ENCODE measurements around the gene KIAA1671. TPM values are rescaled to one million over a fixed set of nuclear protein-coding genes. Genes with fewer than 3 reads are reported as not detected.

KIAA1671 gene
- polyA plus RNA-seq, 1 of the 3 experiments (the other 2 are of a cell fraction), result 7.4 TPM

DNA sequence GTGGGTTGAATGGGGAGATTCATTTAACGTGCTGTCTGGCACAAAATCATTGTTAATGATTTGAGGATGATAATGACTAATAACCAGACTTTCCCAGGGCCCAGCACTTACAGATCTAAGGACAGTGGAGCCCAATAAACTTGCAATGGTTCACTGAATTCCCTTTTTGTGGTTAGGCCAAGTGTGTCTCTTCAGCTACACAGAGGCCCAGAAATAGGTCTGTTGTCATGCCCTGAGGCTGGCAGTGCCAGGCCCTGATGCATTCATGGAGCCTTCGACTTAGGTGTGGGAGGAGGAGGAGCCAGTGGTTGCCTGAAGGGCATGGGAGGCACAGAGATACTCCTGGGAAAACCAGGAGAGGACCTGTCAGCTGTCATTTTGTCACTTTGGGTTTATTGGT, 56.1 kb downstream of the KIAA1671 start:
- Histone ChIP-seq H3K4me2 (no peak overlapping the region), H3K9ac (no peak overlapping the region), H3K36me3 (replicated peaks in 1 of 2; ENCODE audit: control insufficient read depth in 1 of 2, insufficient read depth in 2 of 2, low read length in 1 of 2) (no peaks in the 10 kb centered on the region), H3K9me3 (no peaks in the 10 kb centered on the region), H4K20me1 (ENCODE audit: insufficient read depth) (no peaks in the 10 kb centered on the region; the same call in 1 of the 2 replicates), H3K4me1 (ENCODE audit: control insufficient read depth in 1 of 2, insufficient read depth in 2 of 2, low read depth in 1 of 2, low read length in 1 of 2) (peaks cover 3 to 11% of the 10 kb centered on the region in 2 experiments; a peak in 2 of 4 replicates), H3K27me3 (ENCODE audit: insufficient read depth) (no peaks in the 10 kb centered on the region), H3K27ac (ENCODE audit: low read depth in 2 of 2, low read length in 1 of 2) (no peak overlapping the region; a peak in 1 of 4 replicates), H2AFZ (ENCODE audit: low read depth) (no peak overlapping the region), H3K4me3 (ENCODE audit: low read depth in 2 of 2, low read length in 1 of 2) (no peak overlapping the region), H3K9me2 (no peaks in the 10 kb centered on the region), H3K79me2 (ENCODE audit: insufficient read depth) (peaks cover 10% of the 10 kb centered on the region; the same call in 1 of the 2 replicates), H3F3A (replicated peaks; ENCODE audit: insufficient read depth) (no peaks in the 10 kb centered on the region)
- WGBS (ENCODE audit: low lambda C conversion rate), result 58% methylated on average over 2 of the region's 2 CpGs
- no peak for DNase-seq
- POLR2A ChIA-PET, result interaction anchor here (0.6 kb wide), 1 partner anchor 34 kb away, joined by 4 read pairs; no protein-coding TSS in a partner anchor
- CTCF ChIA-PET, result no interaction called here
- TF ChIP-seq, protein P1, sequence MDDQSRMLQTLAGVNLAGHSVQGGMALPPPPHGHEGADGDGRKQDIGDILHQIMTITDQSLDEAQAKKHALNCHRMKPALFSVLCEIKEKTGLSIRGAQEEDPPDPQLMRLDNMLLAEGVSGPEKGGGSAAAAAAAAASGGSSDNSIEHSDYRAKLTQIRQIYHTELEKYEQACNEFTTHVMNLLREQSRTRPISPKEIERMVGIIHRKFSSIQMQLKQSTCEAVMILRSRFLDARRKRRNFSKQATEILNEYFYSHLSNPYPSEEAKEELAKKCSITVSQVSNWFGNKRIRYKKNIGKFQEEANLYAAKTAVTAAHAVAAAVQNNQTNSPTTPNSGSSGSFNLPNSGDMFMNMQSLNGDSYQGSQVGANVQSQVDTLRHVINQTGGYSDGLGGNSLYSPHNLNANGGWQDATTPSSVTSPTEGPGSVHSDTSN (IDR thresholded peaks at IDR 0.05), result no peak
- TF ChIP-seq ELF1 (IDR thresholded peaks at IDR 0.05), result no peak
- TF ChIP-seq YY1 (IDR thresholded peaks at IDR 0.05; ENCODE audit: low read depth), result no peak
- no peak for TF ChIP-seq MEF2A (IDR thresholded peaks at IDR 0.05; ENCODE audit: borderline replicate concordance, low read depth)
- TF ChIP-seq MXI1 (IDR thresholded peaks at IDR 0.05; ENCODE audit: low read depth, low read length), result no peak
- no peak for TF ChIP-seq RCOR1 (IDR thresholded peaks at IDR 0.05; ENCODE audit: low read length)
- TF ChIP-seq, protein P2, sequence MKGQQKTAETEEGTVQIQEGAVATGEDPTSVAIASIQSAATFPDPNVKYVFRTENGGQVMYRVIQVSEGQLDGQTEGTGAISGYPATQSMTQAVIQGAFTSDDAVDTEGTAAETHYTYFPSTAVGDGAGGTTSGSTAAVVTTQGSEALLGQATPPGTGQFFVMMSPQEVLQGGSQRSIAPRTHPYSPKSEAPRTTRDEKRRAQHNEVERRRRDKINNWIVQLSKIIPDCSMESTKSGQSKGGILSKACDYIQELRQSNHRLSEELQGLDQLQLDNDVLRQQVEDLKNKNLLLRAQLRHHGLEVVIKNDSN (IDR thresholded peaks at IDR 0.05; ENCODE audit: borderline replicate concordance, low read depth), result no peak
- TF ChIP-seq, protein P3, sequence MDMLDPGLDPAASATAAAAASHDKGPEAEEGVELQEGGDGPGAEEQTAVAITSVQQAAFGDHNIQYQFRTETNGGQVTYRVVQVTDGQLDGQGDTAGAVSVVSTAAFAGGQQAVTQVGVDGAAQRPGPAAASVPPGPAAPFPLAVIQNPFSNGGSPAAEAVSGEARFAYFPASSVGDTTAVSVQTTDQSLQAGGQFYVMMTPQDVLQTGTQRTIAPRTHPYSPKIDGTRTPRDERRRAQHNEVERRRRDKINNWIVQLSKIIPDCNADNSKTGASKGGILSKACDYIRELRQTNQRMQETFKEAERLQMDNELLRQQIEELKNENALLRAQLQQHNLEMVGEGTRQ (IDR thresholded peaks at IDR 0.05; ENCODE audit: borderline replicate concordance, low read depth, low read length), result no peak
- TF ChIP-seq, protein P4, sequence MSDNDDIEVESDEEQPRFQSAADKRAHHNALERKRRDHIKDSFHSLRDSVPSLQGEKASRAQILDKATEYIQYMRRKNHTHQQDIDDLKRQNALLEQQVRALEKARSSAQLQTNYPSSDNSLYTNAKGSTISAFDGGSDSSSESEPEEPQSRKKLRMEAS (IDR thresholded peaks at IDR 0.05; ENCODE audit: low read depth), result no peak
- no peak for TF ChIP-seq EP300 (IDR thresholded peaks at IDR 0.05; ENCODE audit: borderline replicate concordance in 1 of 2, low read depth in 1 of 2, low read length in 1 of 2)
- no peak for TF ChIP-seq POLR2AphosphoS5 (IDR thresholded peaks at IDR 0.05; ENCODE audit: low read depth, low read length)

DNA sequence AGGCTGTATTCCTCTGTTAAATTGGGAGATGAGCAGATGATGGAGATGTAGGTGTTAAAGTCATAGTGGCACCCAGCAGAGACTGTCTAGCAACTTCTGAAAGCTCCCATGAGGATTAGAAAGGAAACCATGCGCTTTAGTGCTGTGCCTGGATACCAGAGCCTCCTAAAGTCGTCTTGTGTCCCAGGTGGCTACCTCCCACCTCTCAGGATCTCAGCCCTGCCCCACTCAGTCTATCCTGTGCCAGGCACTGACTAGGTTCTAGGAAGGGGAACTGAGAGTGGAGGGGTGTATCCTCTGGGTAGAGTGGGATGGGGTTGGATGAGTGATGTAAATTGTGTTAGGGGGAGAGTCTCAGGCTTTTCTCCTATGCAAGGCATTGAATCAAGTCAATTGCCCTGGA, 60.2 kb downstream of the KIAA1671 start:
- DNase-seq, result no peak
- Histone ChIP-seq H3F3A (replicated peaks; ENCODE audit: insufficient read depth) (no peaks in the 10 kb centered on the region), H3K9me2 (no peaks in the 10 kb centered on the region), H4K20me1 (ENCODE audit: insufficient read depth) (no peaks in the 10 kb centered on the region; the same call in 1 of the 2 replicates), H3K27ac (ENCODE audit: low read depth in 2 of 2, low read length in 1 of 2) (no peak overlapping the region), H3K9ac (no peak overlapping the region), H3K9me3 (no peaks in the 10 kb centered on the region), H2AFZ (ENCODE audit: low read depth) (no peak overlapping the region), H3K4me3 (ENCODE audit: low read depth in 2 of 2, low read length in 1 of 2) (no peak overlapping the region), H3K27me3 (ENCODE audit: insufficient read depth) (no peaks in the 10 kb centered on the region), H3K4me2 (no peak overlapping the region), H3K4me1 (ENCODE audit: control insufficient read depth in 1 of 2, insufficient read depth in 2 of 2, low read depth in 1 of 2, low read length in 1 of 2) (peaks cover 5 to 13% of the 10 kb centered on the region in 2 experiments; a peak in 2 of 4 replicates), H3K36me3 (replicated peaks in 1 of 2; ENCODE audit: control insufficient read depth in 1 of 2, insufficient read depth in 2 of 2, low read length in 1 of 2) (peaks cover 0 to 3% of the 10 kb centered on the region in 2 experiments), H3K79me2 (ENCODE audit: insufficient read depth) (0 out of 2 replicates have a peak, but pooled peaks cover 9% of the 10 kb centered on the region)
- CTCF ChIA-PET, result interaction anchor here (1.2 to 3.6 kb wide), 3 partner anchors 15 to 98 kb away, joined by 4 to 13 read pairs (median 10); no protein-coding TSS in a partner anchor
- POLR2A ChIA-PET, result no interaction called here
- WGBS (ENCODE audit: low lambda C conversion rate), result 100% methylated on average over 2 of the region's 2 CpGs
- TF ChIP-seq RAD21 (IDR thresholded peaks at IDR 0.05; ENCODE audit: low read length) (no peak), FOSL2 (IDR thresholded peaks at IDR 0.05; ENCODE audit: borderline replicate concordance, low read depth) (no peak), FOXM1 (IDR thresholded peaks at IDR 0.05; ENCODE audit: low read depth) (no peak), ELF1 (IDR thresholded peaks at IDR 0.05) (no peak), SIN3A (IDR thresholded peaks at IDR 0.05; ENCODE audit: borderline replicate concordance, low read depth, low read length) (no peak), EZH2phosphoT487 (IDR thresholded peaks at IDR 0.05; ENCODE audit: borderline replicate concordance, low read depth) (no peak), NFIC (IDR thresholded peaks at IDR 0.05; ENCODE audit: borderline replicate concordance) (no peak)
- TF ChIP-seq, protein P1 (IDR thresholded peaks at IDR 0.05), result no peak
- TF ChIP-seq, protein P4 (IDR thresholded peaks at IDR 0.05; ENCODE audit: low read depth), result no peak
